ENCODE results near the gene UGT1A6. TPM values are rescaled to one million over a fixed set of nuclear protein-coding genes. Genes with fewer than 3 reads are reported as not detected.

UGT1A6 gene
- total and polyA plus RNA-seq, 2 donors (not counting 3 experiments of a cell fraction or from before 2014, with no cell fraction given) = not detected

- no peaks in the 10 kb centered on the region for H4K20me1 ChIP-seq (replicated peaks; ENCODE audit: control insufficient read depth, extremely low read depth, insufficient read depth, low read length)
- no peak overlapping the region for H3K4me2 ChIP-seq (ENCODE audit: insufficient read depth, low read length)
- H3K79me2 ChIP-seq (ENCODE audit: control insufficient read depth, insufficient read depth, low read length) = no peaks in the 10 kb centered on the region
- no peaks in the 10 kb centered on the region for H3K9me1 ChIP-seq (replicated peaks; ENCODE audit: control insufficient read depth, extremely low read depth, insufficient read depth, low read length)
- no peak for TF ChIP-seq POLR2AphosphoS5 (IDR thresholded peaks at IDR 0.05; ENCODE audit: insufficient read depth, low read depth, low read length)
- TF ChIP-seq, protein P1, sequence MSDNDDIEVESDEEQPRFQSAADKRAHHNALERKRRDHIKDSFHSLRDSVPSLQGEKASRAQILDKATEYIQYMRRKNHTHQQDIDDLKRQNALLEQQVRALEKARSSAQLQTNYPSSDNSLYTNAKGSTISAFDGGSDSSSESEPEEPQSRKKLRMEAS (IDR thresholded peaks at IDR 0.05; ENCODE audit: insufficient read depth, insufficient read length) = no peak
- TF ChIP-seq EZH2 (IDR thresholded peaks at IDR 0.05; ENCODE audit: borderline replicate concordance, low read depth, low read length, severe bottlenecking) = no peak
- no peak for TF ChIP-seq FOS (IDR thresholded peaks at IDR 0.05; ENCODE audit: borderline replicate concordance, insufficient read depth, low read length)
- no peak for TF ChIP-seq JUN (IDR thresholded peaks at IDR 0.05; ENCODE audit: borderline replicate concordance, insufficient read depth, insufficient read length, low read depth)
- peak; percentile 89 to 90 for TF ChIP-seq CTCF (IDR thresholded peaks at IDR 0.05; ENCODE audit: extremely low read depth in 1 of 2, insufficient read depth in 1 of 2, low read depth in 1 of 2, low read length in 2 of 2)
- no peak for TF ChIP-seq MYC (IDR thresholded peaks at IDR 0.05; ENCODE audit: low read depth, low read length)
- H3K36me3 ChIP-seq (ENCODE audit: control insufficient read depth in 2 of 2, extremely low read depth in 1 of 2, insufficient read depth in 2 of 2, low read length in 2 of 2) = no peaks in the 10 kb centered on the region
- DNase-seq (ENCODE audit: low read depth, low spot score) (peak; percentile 66), FAIRE-seq (peak; percentile 92)
- H2AFZ ChIP-seq (ENCODE audit: low read depth, low read length) = no peak overlapping the region
- no peak overlapping the region for H3K27ac ChIP-seq (ENCODE audit: insufficient read depth, low read depth, low read length)
- BruUV-seq (replicated peaks) = no TSS peak
- CTCF ChIA-PET = interaction anchor here (0.7 to 4.4 kb wide), 24 partner anchors 9 to 1405 kb away, joined by 3 to 74 read pairs (median 4); partner anchors contain the start of genes UGT1A3 and USP40
- no peak overlapping the region for H3K9ac ChIP-seq (replicated peaks; ENCODE audit: extremely low read depth, insufficient read depth, low read length)
- peaks cover 0 to 2% of the 10 kb centered on the region in 2 experiments for H3K27me3 ChIP-seq (ENCODE audit: control insufficient read depth in 2 of 2, insufficient read depth in 2 of 2, low read length in 2 of 2)
- peaks cover 2% of the 10 kb centered on the region for H3K4me1 ChIP-seq (ENCODE audit: control insufficient read depth, extremely low read depth, insufficient read depth, low read length)
- no peak overlapping the region for H3K4me3 ChIP-seq (replicated peaks in 1 of 3; ENCODE audit: insufficient read depth in 1 of 3, low read depth in 1 of 3, low read length in 3 of 3)
- POLR2A ChIA-PET = no interaction called here
- intact Hi-C loops (cut with micrococcal nuclease) (loop anchor here (1.0 kb wide), 4 partner anchors 145 to 307 kb away; partner anchors contain the start of gene USP40), dilution Hi-C loops (cut with MboI; ENCODE audit: extremely low pct_ligation_motif_present, low sequenced_read_pairs) (no loop called here)
- no peaks in the 10 kb centered on the region for H3K9me3 ChIP-seq (replicated peaks; ENCODE audit: control insufficient read depth, insufficient read depth, low read length)
These were observed 18.8 kb downstream of the UGT1A6 start for GRCh38 chr2:233711312-233712008.
